H1 (cell line): ENCODE measurements around the gene LTB. TPM values are rescaled to one million over a fixed set of nuclear protein-coding genes. Genes with fewer than 3 reads are reported as not detected.
A peak's percentile ranks its signal among the peaks of the same experiment; 100 is the strongest.

Experiments
- BACH1 ChIP-seq: IDR thresholded peaks from 2 replicates; pipeline ENCODE4 v1.6.1; 2012; ENCODE audit warnings: low read length, improper control_type of control experiment
- CHD2 ChIP-seq: IDR thresholded peaks from 2 replicates; pipeline ENCODE4 v1.6.1; 2012; ENCODE audit warnings: low read length, improper control_type of control experiment
- KDM5A ChIP-seq: fragments of 200-600 bp; IDR thresholded peaks from 2 replicates; pipeline ENCODE4 v1.7.1; 2012; ENCODE audit warnings: mild to moderate bottlenecking, low read length, inconsistent platforms, mixed read lengths
- POLR2A ChIP-seq, 2 experiments: IDR thresholded peaks; 1 replicate in 1 of 2; 2 replicates in 1 of 2; pipeline ENCODE4 v1.6.1; 2011; ENCODE audit warnings: low read depth in 2 of 2, low read length in 2 of 2, mild to moderate bottlenecking in 2 of 2; ENCODE audit errors: control extremely low read depth in 1 of 2
- polyA plus RNA-seq, 7 experiments: library from polyadenylated mRNA; depleted of rRNA in 3 of 7; stranded (reverse) in 5 of 7; unstranded in 2 of 7; fragments of >200 nt in 5 of 7; fragments of 200-250 nt in 2 of 7; gene quantifications; 1 replicate in 5 of 7; 2 replicates in 1 of 7; 4 replicates in 1 of 7; pipeline versions ENCODE4 v1.2.1 to v1.2.3, GENCODE V29; 2011 to 2013; ENCODE audit warnings: missing spikeins in 2 of 7, mixed read lengths in 2 of 7
- total RNA-seq: library from RNA; stranded (reverse); fragmentation: NEBNext Ultra II Directional; extraction: Animal tissue kit (Norgen Biotek cat#: 25700); gene quantifications from 2 replicates; pipeline ENCODE4 v1.2.1, GENCODE V29; 2021
- TF ChIP-seq, protein P1 (sequence below): fragments of 300-600 bp; sonication (generic); IDR thresholded peaks from 2 replicates; pipeline ENCODE4 v1.7.1; 2012; ENCODE audit warnings: low read length, moderate library complexity, mild to moderate bottlenecking, inconsistent platforms; ENCODE audit not compliant: insufficient replicate concordance

The LTB gene
- total and polyA plus RNA-seq, 2 of the 8 experiments (the other 6 are each of a cell fraction or from before 2014, with no cell fraction given) = 0.43 to 0.47 TPM

DNA sequence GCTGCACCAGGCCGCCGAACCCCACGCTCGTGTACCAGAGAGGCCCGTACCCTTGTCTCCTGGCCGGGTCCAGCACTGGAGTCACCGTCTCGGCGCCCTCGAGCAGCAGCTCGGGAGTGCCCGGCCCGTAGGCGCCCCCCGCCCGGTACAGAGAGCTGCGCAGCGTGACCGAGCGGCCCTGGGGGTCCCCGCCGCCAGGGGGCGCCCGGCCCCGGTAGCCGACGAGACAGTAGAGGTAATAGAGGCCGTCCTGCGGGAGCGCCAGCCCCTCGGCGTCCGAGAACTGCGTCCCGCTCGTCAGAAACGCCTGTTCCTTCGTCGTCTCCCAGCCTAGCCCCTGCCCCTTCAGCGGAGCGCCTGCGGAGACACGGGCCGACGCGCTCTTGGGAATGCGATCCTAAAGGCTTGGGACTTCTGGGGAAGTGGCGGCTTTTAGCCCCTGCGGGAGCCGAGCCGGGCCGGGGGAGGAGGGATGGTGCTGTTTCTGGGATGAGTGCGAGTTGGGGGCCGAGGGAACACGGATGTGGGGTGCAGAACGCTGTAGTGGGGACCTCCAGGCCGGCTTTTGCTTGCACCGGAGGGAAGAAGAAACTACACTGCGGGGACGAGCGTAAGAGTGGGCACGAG is 1.3 kb downstream of the LTB start (continued):
- TF ChIP-seq POLR2A (IDR thresholded peaks at IDR 0.05; ENCODE audit: control extremely low read depth in 1 of 2, low read depth in 2 of 2, low read length in 2 of 2) (0 out of 3 replicates have a peak, but pooled peaks of 1 of the 2 experiments have one; percentile 18), KDM5A (no peak), CHD2 (no peak), BACH1 (peak; percentile 88)
- TF ChIP-seq, protein P1, sequence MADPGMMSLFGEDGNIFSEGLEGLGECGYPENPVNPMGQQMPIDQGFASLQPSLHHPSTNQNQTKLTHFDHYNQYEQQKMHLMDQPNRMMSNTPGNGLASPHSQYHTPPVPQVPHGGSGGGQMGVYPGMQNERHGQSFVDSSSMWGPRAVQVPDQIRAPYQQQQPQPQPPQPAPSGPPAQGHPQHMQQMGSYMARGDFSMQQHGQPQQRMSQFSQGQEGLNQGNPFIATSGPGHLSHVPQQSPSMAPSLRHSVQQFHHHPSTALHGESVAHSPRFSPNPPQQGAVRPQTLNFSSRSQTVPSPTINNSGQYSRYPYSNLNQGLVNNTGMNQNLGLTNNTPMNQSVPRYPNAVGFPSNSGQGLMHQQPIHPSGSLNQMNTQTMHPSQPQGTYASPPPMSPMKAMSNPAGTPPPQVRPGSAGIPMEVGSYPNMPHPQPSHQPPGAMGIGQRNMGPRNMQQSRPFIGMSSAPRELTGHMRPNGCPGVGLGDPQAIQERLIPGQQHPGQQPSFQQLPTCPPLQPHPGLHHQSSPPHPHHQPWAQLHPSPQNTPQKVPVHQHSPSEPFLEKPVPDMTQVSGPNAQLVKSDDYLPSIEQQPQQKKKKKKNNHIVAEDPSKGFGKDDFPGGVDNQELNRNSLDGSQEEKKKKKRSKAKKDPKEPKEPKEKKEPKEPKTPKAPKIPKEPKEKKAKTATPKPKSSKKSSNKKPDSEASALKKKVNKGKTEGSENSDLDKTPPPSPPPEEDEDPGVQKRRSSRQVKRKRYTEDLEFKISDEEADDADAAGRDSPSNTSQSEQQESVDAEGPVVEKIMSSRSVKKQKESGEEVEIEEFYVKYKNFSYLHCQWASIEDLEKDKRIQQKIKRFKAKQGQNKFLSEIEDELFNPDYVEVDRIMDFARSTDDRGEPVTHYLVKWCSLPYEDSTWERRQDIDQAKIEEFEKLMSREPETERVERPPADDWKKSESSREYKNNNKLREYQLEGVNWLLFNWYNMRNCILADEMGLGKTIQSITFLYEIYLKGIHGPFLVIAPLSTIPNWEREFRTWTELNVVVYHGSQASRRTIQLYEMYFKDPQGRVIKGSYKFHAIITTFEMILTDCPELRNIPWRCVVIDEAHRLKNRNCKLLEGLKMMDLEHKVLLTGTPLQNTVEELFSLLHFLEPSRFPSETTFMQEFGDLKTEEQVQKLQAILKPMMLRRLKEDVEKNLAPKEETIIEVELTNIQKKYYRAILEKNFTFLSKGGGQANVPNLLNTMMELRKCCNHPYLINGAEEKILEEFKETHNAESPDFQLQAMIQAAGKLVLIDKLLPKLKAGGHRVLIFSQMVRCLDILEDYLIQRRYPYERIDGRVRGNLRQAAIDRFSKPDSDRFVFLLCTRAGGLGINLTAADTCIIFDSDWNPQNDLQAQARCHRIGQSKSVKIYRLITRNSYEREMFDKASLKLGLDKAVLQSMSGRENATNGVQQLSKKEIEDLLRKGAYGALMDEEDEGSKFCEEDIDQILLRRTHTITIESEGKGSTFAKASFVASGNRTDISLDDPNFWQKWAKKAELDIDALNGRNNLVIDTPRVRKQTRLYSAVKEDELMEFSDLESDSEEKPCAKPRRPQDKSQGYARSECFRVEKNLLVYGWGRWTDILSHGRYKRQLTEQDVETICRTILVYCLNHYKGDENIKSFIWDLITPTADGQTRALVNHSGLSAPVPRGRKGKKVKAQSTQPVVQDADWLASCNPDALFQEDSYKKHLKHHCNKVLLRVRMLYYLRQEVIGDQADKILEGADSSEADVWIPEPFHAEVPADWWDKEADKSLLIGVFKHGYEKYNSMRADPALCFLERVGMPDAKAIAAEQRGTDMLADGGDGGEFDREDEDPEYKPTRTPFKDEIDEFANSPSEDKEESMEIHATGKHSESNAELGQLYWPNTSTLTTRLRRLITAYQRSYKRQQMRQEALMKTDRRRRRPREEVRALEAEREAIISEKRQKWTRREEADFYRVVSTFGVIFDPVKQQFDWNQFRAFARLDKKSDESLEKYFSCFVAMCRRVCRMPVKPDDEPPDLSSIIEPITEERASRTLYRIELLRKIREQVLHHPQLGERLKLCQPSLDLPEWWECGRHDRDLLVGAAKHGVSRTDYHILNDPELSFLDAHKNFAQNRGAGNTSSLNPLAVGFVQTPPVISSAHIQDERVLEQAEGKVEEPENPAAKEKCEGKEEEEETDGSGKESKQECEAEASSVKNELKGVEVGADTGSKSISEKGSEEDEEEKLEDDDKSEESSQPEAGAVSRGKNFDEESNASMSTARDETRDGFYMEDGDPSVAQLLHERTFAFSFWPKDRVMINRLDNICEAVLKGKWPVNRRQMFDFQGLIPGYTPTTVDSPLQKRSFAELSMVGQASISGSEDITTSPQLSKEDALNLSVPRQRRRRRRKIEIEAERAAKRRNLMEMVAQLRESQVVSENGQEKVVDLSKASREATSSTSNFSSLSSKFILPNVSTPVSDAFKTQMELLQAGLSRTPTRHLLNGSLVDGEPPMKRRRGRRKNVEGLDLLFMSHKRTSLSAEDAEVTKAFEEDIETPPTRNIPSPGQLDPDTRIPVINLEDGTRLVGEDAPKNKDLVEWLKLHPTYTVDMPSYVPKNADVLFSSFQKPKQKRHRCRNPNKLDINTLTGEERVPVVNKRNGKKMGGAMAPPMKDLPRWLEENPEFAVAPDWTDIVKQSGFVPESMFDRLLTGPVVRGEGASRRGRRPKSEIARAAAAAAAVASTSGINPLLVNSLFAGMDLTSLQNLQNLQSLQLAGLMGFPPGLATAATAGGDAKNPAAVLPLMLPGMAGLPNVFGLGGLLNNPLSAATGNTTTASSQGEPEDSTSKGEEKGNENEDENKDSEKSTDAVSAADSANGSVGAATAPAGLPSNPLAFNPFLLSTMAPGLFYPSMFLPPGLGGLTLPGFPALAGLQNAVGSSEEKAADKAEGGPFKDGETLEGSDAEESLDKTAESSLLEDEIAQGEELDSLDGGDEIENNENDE = no peak
